CD4-positive, alpha-beta T cell (primary cell): Measurements from ENCODE around the gene STK24. TPM values are rescaled to one million over a fixed set of nuclear protein-coding genes. Genes with fewer than 3 reads are reported as not detected.

ENCODE experiments used
- ATAC-seq: fragments of 200-7000 bp; cut with Tn5 transposase; one replicate; pipeline ENCODE4 v1.10.0; 2022; ENCODE audit warnings: mild to moderate bottlenecking; ENCODE audit not compliant: poor library complexity
- CTCF ChIA-PET: fragments of 350-600 bp; sonication (Branson Sonifier 250); formaldehyde crosslinking; loops from one replicate; lab custom pipeline; 2021; ENCODE audit warnings: antibody characterized with exemption, inconsistent platforms; lab: Charles Lee
- POLR2A ChIA-PET: fragments of 350-600 bp; sonication (Branson Sonifier 250); formaldehyde crosslinking; loops from one replicate; lab custom pipeline; 2021; ENCODE audit warnings: antibody characterized with exemption, inconsistent platforms; lab: Charles Lee
- DNase-seq, 14 experiments: peaks; one replicate each; pipeline ENCODE4 v3.0.0-alpha.2; 2013 to 2020; ENCODE audit warnings: mixed read lengths in 2 of 14
- H3K27ac ChIP-seq, 2 donors: one replicate each; pipeline versions ENCODE4 v1.5.1 to v1.7.0; 2013; ENCODE audit warnings: low read length in 2 of 2, low read depth in 1 of 2, mild to moderate bottlenecking in 1 of 2
- H3K27me3 ChIP-seq, 2 experiments: 1 replicate in 1 of 2; 2 replicates in 1 of 2; pipeline versions ENCODE4 v1.6.1 to v1.7.0; 2013; ENCODE audit warnings: low read length in 2 of 2, control low read depth in 1 of 2, mild to moderate bottlenecking in 1 of 2, moderate library complexity in 1 of 2; ENCODE audit not compliant: insufficient read depth in 2 of 2, control insufficient read depth in 1 of 2
- H3K36me3 ChIP-seq: one replicate; pipeline ENCODE4 v1.6.1; 2013; ENCODE audit warnings: low read length, control low read depth; ENCODE audit not compliant: insufficient read depth
- H3K4me1 ChIP-seq: one replicate; pipeline ENCODE4 v1.6.1; 2013; ENCODE audit warnings: low read length, control low read depth; ENCODE audit not compliant: insufficient read depth
- H3K4me3 ChIP-seq: one replicate; pipeline ENCODE4 v1.5.1; 2013; ENCODE audit warnings: mild to moderate bottlenecking, low read length, moderate library complexity
- H3K9me3 ChIP-seq, 2 experiments: 1 replicate in 1 of 2; 2 replicates in 1 of 2; pipeline versions ENCODE4 v1.6.1 to v1.7.0; 2013; ENCODE audit warnings: low read length in 2 of 2, mild to moderate bottlenecking in 2 of 2, control low read depth in 1 of 2, moderate library complexity in 1 of 2; ENCODE audit not compliant: control insufficient read depth in 1 of 2, insufficient read depth in 1 of 2
- H3K27ac Mint-ChIP-seq: one replicate; pipeline ENCODE4 v1.8.0; 2020; ENCODE audit warnings: mixed read lengths
- H3K27me3 Mint-ChIP-seq: one replicate; pipeline ENCODE4 v1.8.0; 2021; ENCODE audit warnings: mixed read lengths
- H3K36me3 Mint-ChIP-seq: one replicate; pipeline ENCODE4 v1.8.0; 2021; ENCODE audit warnings: low read depth, mixed read lengths
- H3K4me1 Mint-ChIP-seq: one replicate; pipeline ENCODE4 v1.8.0; 2021; ENCODE audit warnings: low read depth, mixed read lengths
- H3K4me3 Mint-ChIP-seq: one replicate; pipeline ENCODE4 v1.8.0; 2020; ENCODE audit warnings: mild to moderate bottlenecking, mixed read lengths
- H3K9me3 Mint-ChIP-seq: one replicate; pipeline ENCODE4 v1.8.0; 2020; ENCODE audit warnings: mixed read lengths
- CTCF ChIP-seq: fragments of 200-600 bp; IDR thresholded peaks from one replicate; pipeline ENCODE4 v1.8.0; 2022; ENCODE audit warnings: antibody characterized with exemption, mild to moderate bottlenecking
- intact Hi-C, 2 experiments: fragments of 100-400 bp; cut with DNase I in 1 of 2; cut with micrococcal nuclease in 1 of 2; formaldehyde crosslinking; loops; one replicate each; pipeline versions ENCODE4 v1.15.1 to v1.9.0; 2023 to 2025; cut with DNase I, micrococcal nuclease
- total RNA-seq, 174 experiments: library from RNA in 2 of 174; stranded (reverse) in 2 of 174; gene quantifications; one replicate each; pipeline ENCODE4 v1.2.3 and lab custom pipeline; 2021 to 2026

STK24 gene
- total RNA-seq, 2 experiments from 2014 or later, result 82.3 to 85.2 TPM

GRCh38 chr13:98443329-98443728, 133.6 kb downstream of the STK24 start:
- intact Hi-C loops, result loop anchor here in 1 of 2 experiments (10.0 kb wide), 1 partner anchor 401 kb away; no protein-coding TSS in a partner anchor
- Mint-ChIP-seq H3K27me3 (no peaks in the 10 kb centered on the region), H3K27ac (no peak overlapping the region), H3K4me3 (no peak overlapping the region), H3K4me1 (peaks cover 16% of the 10 kb centered on the region), H3K36me3 (peaks cover 13% of the 10 kb centered on the region), H3K9me3 (no peaks in the 10 kb centered on the region)
- Histone ChIP-seq H3K27me3 (no peaks in the 10 kb centered on the region), H3K9me3 (no peaks in the 10 kb centered on the region), H3K36me3 (peaks cover 6% of the 10 kb centered on the region), H3K4me3 (no peak overlapping the region), H3K27ac (no peak overlapping the region), H3K4me1 (peaks cover 13% of the 10 kb centered on the region)
- DNase-seq (peak in 1 of 14 experiments; percentile 37), ATAC-seq (no peak)
- TF ChIP-seq CTCF, result no peak
- ChIA-PET POLR2A (no interaction called here), CTCF (interaction anchor here (2.4 to 3.5 kb wide), 2 partner anchors 211 kb away, joined by 7 to 49 read pairs; no protein-coding TSS in a partner anchor)

- no peaks in the 10 kb centered on the region for H3K9me3 ChIP-seq
- H3K4me3 ChIP-seq, result no peak overlapping the region
- H3K27me3 ChIP-seq, result no peaks in the 10 kb centered on the region
- no peak overlapping the region for H3K27ac Mint-ChIP-seq
- ATAC-seq (no peak), DNase-seq (no peak)
- peaks cover 16% of the 10 kb centered on the region for H3K4me1 Mint-ChIP-seq
- no peak overlapping the region for H3K27ac ChIP-seq
- no peak overlapping the region for H3K4me3 Mint-ChIP-seq
- TF ChIP-seq CTCF, result no peak
- peaks cover 13% of the 10 kb centered on the region for H3K4me1 ChIP-seq
- CTCF ChIA-PET, result interaction anchor here (2.4 kb wide), 1 partner anchor 211 kb away, joined by 7 read pairs; no protein-coding TSS in a partner anchor
- peaks cover 7% of the 10 kb centered on the region for H3K36me3 Mint-ChIP-seq
- intact Hi-C loops, result loop anchor here in 1 of 2 experiments (10.0 kb wide), 1 partner anchor 402 kb away; no protein-coding TSS in a partner anchor
- no peaks in the 10 kb centered on the region for H3K27me3 Mint-ChIP-seq
- peaks cover 2% of the 10 kb centered on the region for H3K36me3 ChIP-seq
- no peaks in the 10 kb centered on the region for H3K9me3 Mint-ChIP-seq
- POLR2A ChIA-PET, result no interaction called here
Measured at GRCh38 chr13:98442391-98443230, 134.3 kb downstream of the STK24 start.

- ChIA-PET CTCF (interaction anchor here (2.4 kb wide), 1 partner anchor 213 kb away, joined by 7 read pairs; no protein-coding TSS in a partner anchor), POLR2A (interaction anchor here (0.6 kb wide), 1 partner anchor 216 kb away, joined by 3 read pairs; no protein-coding TSS in a partner anchor)
- Mint-ChIP-seq H3K36me3 (no peaks in the 10 kb centered on the region), H3K4me3 (no peak overlapping the region), H3K9me3 (no peaks in the 10 kb centered on the region), H3K4me1 (peaks cover 16% of the 10 kb centered on the region), H3K27ac (no peak overlapping the region), H3K27me3 (no peaks in the 10 kb centered on the region)
- no peak for DNase-seq
- Histone ChIP-seq H3K4me3 (no peak overlapping the region), H3K27ac (no peak overlapping the region), H3K36me3 (no peaks in the 10 kb centered on the region), H3K4me1 (peaks cover 13% of the 10 kb centered on the region), H3K9me3 (no peaks in the 10 kb centered on the region), H3K27me3 (no peaks in the 10 kb centered on the region)
- ATAC-seq, result no peak
- intact Hi-C loops, result loop anchor here in 1 of 2 experiments (10.0 kb wide), 1 partner anchor 404 kb away; no protein-coding TSS in a partner anchor
- TF ChIP-seq CTCF, result no peak
Measured at GRCh38 chr13:98441056-98441676, 135.7 kb downstream of the STK24 start.
